ENCODE data around the gene IL23A.
"Not testable (repeated sequence)": the region's sequence is repeated elsewhere in the genome, so short reads cannot be mapped to it uniquely, and the experiment has no call there.

Gene IL23A

GRCh38 chr12:56330936-56331490 lies 7.7 kb upstream of the IL23A start:
- Histone ChIP-seq H3K27me3 (ENCODE audit: insufficient read depth, low read depth, severe bottlenecking) (no peaks in the 10 kb centered on the region), H3K9me3 (ENCODE audit: severe bottlenecking) (no peaks in the 10 kb centered on the region), H3K4me3 (ENCODE audit: low read depth, low read length) (no peak overlapping the region), H3K36me3 (peaks cover 13% of the 10 kb centered on the region), H3K27ac (no peak overlapping the region)
- no peak for TF ChIP-seq CTCF (IDR thresholded peaks at IDR 0.05; ENCODE audit: low read depth, low read length)
- DNase-seq: no peak

DNA sequence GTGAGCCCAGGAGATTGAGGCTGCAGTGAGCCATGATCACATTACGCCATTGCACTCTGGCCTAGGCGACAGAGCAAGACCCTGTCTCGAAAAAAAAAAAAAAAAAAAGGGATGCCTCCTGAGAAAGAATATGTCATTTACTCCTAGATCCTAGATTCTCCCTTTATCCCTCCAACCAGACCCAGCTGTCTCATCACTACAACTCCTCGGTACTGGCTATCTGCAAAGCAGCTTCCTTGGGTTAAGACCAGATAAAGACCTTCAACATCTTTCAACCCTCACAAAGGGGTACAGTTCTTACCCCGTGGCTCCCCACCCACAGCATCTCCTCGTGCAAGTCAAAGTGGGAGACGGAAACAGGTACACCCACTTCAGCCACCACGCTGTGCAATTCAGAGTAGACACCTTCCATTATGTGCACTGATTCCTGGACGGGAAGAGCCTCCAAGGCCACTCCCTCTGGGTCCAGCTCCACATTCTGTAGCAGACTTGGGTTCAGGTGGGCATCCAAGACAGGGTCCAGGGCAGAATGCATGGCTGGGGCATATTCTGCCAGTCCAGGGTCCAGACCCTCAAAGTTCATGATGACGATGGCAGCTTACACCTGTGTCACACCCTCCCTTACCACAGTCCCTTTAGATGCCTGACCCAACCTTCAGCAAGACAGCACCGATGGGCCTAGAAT lies 6.0 kb upstream of the IL23A start:
- TF ChIP-seq CTCF (IDR thresholded peaks at IDR 0.05; ENCODE audit: low read depth, low read length): no peak
- peak overlapping the region; percentile 94 for H3K27ac ChIP-seq
- no peaks in the 10 kb centered on the region for H3K9me3 ChIP-seq (ENCODE audit: severe bottlenecking)
- DNase-seq: no peak
- no peaks in the 10 kb centered on the region; the same call in 1 of the 2 replicates for H3K36me3 ChIP-seq
- no peaks in the 10 kb centered on the region for H3K27me3 ChIP-seq (ENCODE audit: insufficient read depth, low read depth, severe bottlenecking)
- peak overlapping the region; percentile 68 for H3K4me3 ChIP-seq (ENCODE audit: low read depth, low read length)

DNA sequence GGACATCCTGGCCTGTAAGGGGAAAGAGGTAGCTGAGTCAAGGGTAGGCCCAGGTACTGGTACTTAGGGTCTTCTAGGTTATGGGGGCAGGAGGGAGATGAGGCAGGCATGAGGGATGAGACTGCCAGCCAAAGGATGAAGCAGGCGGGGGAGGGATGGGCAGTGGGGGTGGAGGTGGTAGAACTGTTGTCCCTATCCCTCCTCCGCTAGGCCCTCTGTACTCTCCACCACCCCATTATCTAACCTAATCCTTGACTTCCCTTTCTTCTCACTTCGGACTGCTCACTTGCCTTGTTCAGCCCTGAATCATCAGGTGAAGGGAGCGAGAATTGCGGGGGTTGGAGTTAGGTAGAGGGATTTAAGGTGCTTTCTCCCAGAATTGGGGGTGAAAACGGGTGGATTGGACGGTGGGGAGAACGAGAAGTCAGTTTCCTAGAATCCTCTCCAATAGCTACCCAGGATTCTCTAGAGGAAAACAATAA lies 5.4 kb upstream of the IL23A start:
- H3K27ac ChIP-seq: peak overlapping the region; percentile 94
- no peaks in the 10 kb centered on the region for H3K9me3 ChIP-seq (ENCODE audit: severe bottlenecking)
- no peaks in the 10 kb centered on the region for H3K27me3 ChIP-seq (ENCODE audit: insufficient read depth, low read depth, severe bottlenecking)
- no peak for TF ChIP-seq CTCF (IDR thresholded peaks at IDR 0.05; ENCODE audit: low read depth, low read length)
- H3K36me3 ChIP-seq: no peaks in the 10 kb centered on the region
- peak; percentile 18 for DNase-seq
- H3K4me3 ChIP-seq (ENCODE audit: low read depth, low read length): peak overlapping the region; percentile 68

- Histone ChIP-seq H3K36me3 (no peaks in the 10 kb centered on the region), H3K27ac (peak within 1 kb of the TSS; percentile 94), H3K9me3 (ENCODE audit: severe bottlenecking) (no peaks in the 10 kb centered on the region), H3K4me3 (ENCODE audit: low read depth, low read length) (peak within 1 kb of the TSS; percentile 68), H3K27me3 (ENCODE audit: insufficient read depth, low read depth, severe bottlenecking) (no peaks in the 10 kb centered on the region)
- TF ChIP-seq CTCF (IDR thresholded peaks at IDR 0.05; ENCODE audit: low read depth, low read length): peak; percentile 72
- DNase-seq: peak; percentile 96
Observed at GRCh38 chr12:56333679-56334489, 4.8 kb upstream of the IL23A start, which contains the start of gene PAN2. PAN2 (minus strand) TSS chr12:56334000; CDS start chr12:56333094, 906 bp downstream.

DNA sequence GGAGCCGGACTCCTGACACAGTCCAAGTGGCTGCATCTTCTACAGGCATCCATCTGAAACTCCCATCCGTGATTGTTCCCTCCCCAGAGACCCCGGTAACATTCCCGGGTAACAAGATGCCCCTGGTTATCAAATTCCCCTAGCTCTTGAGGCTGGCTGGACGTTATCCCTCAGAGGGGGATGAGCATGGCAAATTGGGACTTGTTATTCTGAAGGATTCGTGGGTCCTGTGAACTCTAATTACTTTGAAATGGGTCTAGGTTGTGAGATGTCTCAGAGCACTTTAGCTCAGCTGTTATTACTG lies 4.2 kb upstream of the IL23A start:
- Histone ChIP-seq H3K27me3 (ENCODE audit: insufficient read depth, low read depth, severe bottlenecking) (no peaks in the 10 kb centered on the region), H3K27ac (peak overlapping the region; percentile 94), H3K4me3 (ENCODE audit: low read depth, low read length) (peak overlapping the region; percentile 68), H3K9me3 (ENCODE audit: severe bottlenecking) (no peaks in the 10 kb centered on the region), H3K36me3 (no peaks in the 10 kb centered on the region)
- DNase-seq: no peak
- no peak for TF ChIP-seq CTCF (IDR thresholded peaks at IDR 0.05; ENCODE audit: low read depth, low read length)

DNA sequence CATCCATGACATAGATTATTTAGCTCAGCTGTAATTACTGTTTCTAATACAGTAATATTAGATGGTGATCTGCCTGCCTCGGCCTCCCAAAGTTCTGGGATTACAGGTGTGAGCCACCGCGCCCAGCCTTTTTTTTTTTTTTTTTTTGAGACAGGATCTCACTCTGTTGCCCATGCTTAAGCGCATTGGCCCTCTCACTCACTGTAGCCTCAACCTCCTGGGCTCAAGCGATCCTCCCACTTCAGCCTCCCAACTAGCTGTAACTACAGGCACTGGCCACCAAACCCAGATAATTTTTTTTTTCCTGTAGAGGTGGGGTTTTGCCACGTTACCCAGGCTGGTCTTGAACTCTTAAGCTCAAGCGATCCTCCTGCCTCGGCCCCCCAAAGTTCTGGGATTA lies 3.2 kb upstream of the IL23A start:
- not testable (repeated sequence) for H3K36me3 ChIP-seq; DNase-seq; H3K4me3 ChIP-seq (ENCODE audit: low read depth, low read length); H3K27me3 ChIP-seq (ENCODE audit: insufficient read depth, low read depth, severe bottlenecking); H3K9me3 ChIP-seq (ENCODE audit: severe bottlenecking); H3K27ac ChIP-seq
